Measurements from ENCODE around the gene TMSB4X.

DNA sequence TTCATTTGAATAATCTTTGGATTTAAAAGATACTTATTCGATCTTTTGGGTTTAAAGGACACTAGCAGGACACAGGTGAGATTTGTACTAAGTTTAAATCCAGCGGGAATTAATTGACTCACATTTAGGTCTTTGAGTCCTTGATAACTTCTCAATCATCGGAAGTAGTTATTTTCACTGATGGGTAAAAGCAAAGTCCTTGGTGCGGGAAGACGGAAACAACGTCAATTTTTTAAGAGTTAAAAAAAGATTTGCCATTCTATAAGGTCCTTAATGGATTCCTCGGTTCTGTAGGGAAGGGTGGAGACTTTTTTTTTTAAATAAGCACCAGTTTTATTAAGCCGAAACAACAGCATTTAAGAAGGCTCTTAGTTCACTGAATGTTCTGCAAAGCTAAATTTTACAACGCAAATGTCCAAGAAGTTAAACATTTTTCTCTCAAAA is 2.9 kb downstream of the TMSB4X start:
- TF ChIP-seq, protein P1, sequence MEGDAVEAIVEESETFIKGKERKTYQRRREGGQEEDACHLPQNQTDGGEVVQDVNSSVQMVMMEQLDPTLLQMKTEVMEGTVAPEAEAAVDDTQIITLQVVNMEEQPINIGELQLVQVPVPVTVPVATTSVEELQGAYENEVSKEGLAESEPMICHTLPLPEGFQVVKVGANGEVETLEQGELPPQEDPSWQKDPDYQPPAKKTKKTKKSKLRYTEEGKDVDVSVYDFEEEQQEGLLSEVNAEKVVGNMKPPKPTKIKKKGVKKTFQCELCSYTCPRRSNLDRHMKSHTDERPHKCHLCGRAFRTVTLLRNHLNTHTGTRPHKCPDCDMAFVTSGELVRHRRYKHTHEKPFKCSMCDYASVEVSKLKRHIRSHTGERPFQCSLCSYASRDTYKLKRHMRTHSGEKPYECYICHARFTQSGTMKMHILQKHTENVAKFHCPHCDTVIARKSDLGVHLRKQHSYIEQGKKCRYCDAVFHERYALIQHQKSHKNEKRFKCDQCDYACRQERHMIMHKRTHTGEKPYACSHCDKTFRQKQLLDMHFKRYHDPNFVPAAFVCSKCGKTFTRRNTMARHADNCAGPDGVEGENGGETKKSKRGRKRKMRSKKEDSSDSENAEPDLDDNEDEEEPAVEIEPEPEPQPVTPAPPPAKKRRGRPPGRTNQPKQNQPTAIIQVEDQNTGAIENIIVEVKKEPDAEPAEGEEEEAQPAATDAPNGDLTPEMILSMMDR (IDR thresholded peaks at IDR 0.05; ENCODE audit: low read length), result no peak
- no peak for TF ChIP-seq EZH2 (IDR thresholded peaks at IDR 0.05; ENCODE audit: borderline replicate concordance, low read length)
